Mesendoderm (in vitro differentiated cells): ENCODE results near the gene CCNY.

ENCODE experiments used
- DNase-seq: peaks from one replicate; pipeline ENCODE4 v3.0.0; 2013
- H2AK5ac ChIP-seq: 2 replicates; pipeline ENCODE4 v1.6.1; 2013; ENCODE audit warnings: low read length, inconsistent platforms
- H2BK120ac ChIP-seq: 2 replicates; pipeline ENCODE4 v1.6.1; 2013; ENCODE audit warnings: low read depth, mild to moderate bottlenecking, low read length, moderate library complexity, mixed read lengths
- H2BK15ac ChIP-seq: replicated peaks from 2 replicates; pipeline ENCODE4 v1.6.1; 2013; ENCODE audit warnings: low read depth, mild to moderate bottlenecking, moderate library complexity
- H2BK5ac ChIP-seq: 2 replicates; pipeline ENCODE4 v1.6.1; 2013; ENCODE audit warnings: low read length, inconsistent platforms
- H3K18ac ChIP-seq: 2 replicates; pipeline ENCODE4 v1.6.1; 2013; ENCODE audit warnings: mild to moderate bottlenecking, low read length, mixed read lengths
- H3K23ac ChIP-seq: one replicate; pipeline ENCODE4 v1.6.1; 2013; ENCODE audit warnings: low read length
- H3K27ac ChIP-seq: 2 replicates; pipeline ENCODE4 v1.5.1; 2013; ENCODE audit warnings: low read depth, mild to moderate bottlenecking, inconsistent platforms, low read length, moderate library complexity
- H3K27me3 ChIP-seq: 2 replicates; pipeline ENCODE4 v1.6.1; 2013; ENCODE audit warnings: low read length, control low read depth, mild to moderate bottlenecking, inconsistent platforms; ENCODE audit not compliant: insufficient read depth, poor library complexity
- H3K36me3 ChIP-seq: 2 replicates; pipeline ENCODE4 v1.6.1; 2013; ENCODE audit warnings: low read length, inconsistent platforms; ENCODE audit not compliant: control insufficient read depth, insufficient read depth
- H3K4ac ChIP-seq: one replicate; pipeline ENCODE4 v1.6.1; 2013; ENCODE audit warnings: low read depth, mild to moderate bottlenecking, low read length, moderate library complexity
- H3K4me1 ChIP-seq: 2 replicates; pipeline ENCODE4 v1.6.1; 2013; ENCODE audit warnings: low read depth, low read length, inconsistent platforms; ENCODE audit not compliant: control insufficient read depth
- H3K4me2 ChIP-seq: 2 replicates; pipeline ENCODE4 v1.6.1; 2013; ENCODE audit warnings: low read length
- H3K4me3 ChIP-seq: 2 replicates; pipeline ENCODE4 v1.5.1; 2013; ENCODE audit warnings: mild to moderate bottlenecking, low read length
- H3K56ac ChIP-seq: one replicate; pipeline ENCODE4 v1.6.1; 2013; ENCODE audit warnings: low read length
- H3K79me1 ChIP-seq: 2 replicates; pipeline ENCODE4 v1.6.1; 2013; ENCODE audit warnings: low read length, inconsistent platforms
- H3K79me2 ChIP-seq: 2 replicates; pipeline ENCODE4 v1.6.1; 2013; ENCODE audit warnings: mild to moderate bottlenecking, low read length; ENCODE audit not compliant: control insufficient read depth, insufficient read depth
- H3K9ac ChIP-seq: 2 replicates; pipeline ENCODE4 v1.6.1; 2013; ENCODE audit warnings: low read length, inconsistent platforms
- H4K5ac ChIP-seq: one replicate; pipeline ENCODE4 v1.6.1; 2013; ENCODE audit warnings: low read length
- H4K8ac ChIP-seq: one replicate; pipeline ENCODE4 v1.6.1; 2013; ENCODE audit warnings: low read depth, mild to moderate bottlenecking, control low read depth, low read length, moderate library complexity
- WGBS: extraction: QIAGEN DNeasy Blood & Tissue Kit; methylation state at CpG from one replicate; pipeline ENCODE4 v1.1.7; 2013; ENCODE audit warnings: low lambda C conversion rate, missing lambda C conversion rate; ENCODE audit not compliant: insufficient coverage; ENCODE audit errors: extremely low coverage; 5-methylcytosine and 5-hydroxymethylcytosine counted together

CCNY gene

GRCh38 chr10:35502692-35503091, 166.4 kb downstream of the CCNY start:
- no peaks in the 10 kb centered on the region for H3K79me2 ChIP-seq
- H3K18ac ChIP-seq, result no peak overlapping the region
- no peak overlapping the region for H4K5ac ChIP-seq
- no peak overlapping the region for H3K27ac ChIP-seq
- no peak overlapping the region for H3K4me3 ChIP-seq
- H3K4me1 ChIP-seq, result peaks cover 3% of the 10 kb centered on the region
- H3K9ac ChIP-seq, result no peak overlapping the region
- no peak overlapping the region for H3K23ac ChIP-seq
- no peak for DNase-seq
- H4K8ac ChIP-seq, result no peak overlapping the region
- no peak overlapping the region for H2AK5ac ChIP-seq
- no peak overlapping the region for H2BK15ac ChIP-seq
- no CpG with 5 or more reads among the region's 4 CpGs for WGBS
- no peaks in the 10 kb centered on the region for H3K36me3 ChIP-seq
- no peak overlapping the region for H2BK120ac ChIP-seq
- no peak overlapping the region for H3K4ac ChIP-seq
- H3K27me3 ChIP-seq, result no peaks in the 10 kb centered on the region
- no peak overlapping the region for H3K4me2 ChIP-seq
- H3K79me1 ChIP-seq, result peaks cover 12% of the 10 kb centered on the region
- no peak overlapping the region for H3K56ac ChIP-seq
- no peak overlapping the region for H2BK5ac ChIP-seq

GRCh38 chr10:35503578-35503977, 167.3 kb downstream of the CCNY start:
- Histone ChIP-seq H3K4ac (no peak overlapping the region), H3K23ac (no peak overlapping the region), H2BK5ac (no peak overlapping the region), H2BK15ac (no peak overlapping the region), H3K4me2 (no peak overlapping the region), H3K4me1 (peaks cover 3% of the 10 kb centered on the region), H3K36me3 (no peaks in the 10 kb centered on the region), H4K8ac (no peak overlapping the region), H3K56ac (no peak overlapping the region), H3K4me3 (no peak overlapping the region), H3K79me2 (no peaks in the 10 kb centered on the region), H3K18ac (no peak overlapping the region), H3K27ac (no peak overlapping the region), H2BK120ac (no peak overlapping the region), H2AK5ac (no peak overlapping the region), H3K27me3 (no peaks in the 10 kb centered on the region), H4K5ac (no peak overlapping the region), H3K9ac (no peak overlapping the region), H3K79me1 (peaks cover 11% of the 10 kb centered on the region)
- no CpG with 5 or more reads among the region's 5 CpGs for WGBS
- no peak for DNase-seq

DNA sequence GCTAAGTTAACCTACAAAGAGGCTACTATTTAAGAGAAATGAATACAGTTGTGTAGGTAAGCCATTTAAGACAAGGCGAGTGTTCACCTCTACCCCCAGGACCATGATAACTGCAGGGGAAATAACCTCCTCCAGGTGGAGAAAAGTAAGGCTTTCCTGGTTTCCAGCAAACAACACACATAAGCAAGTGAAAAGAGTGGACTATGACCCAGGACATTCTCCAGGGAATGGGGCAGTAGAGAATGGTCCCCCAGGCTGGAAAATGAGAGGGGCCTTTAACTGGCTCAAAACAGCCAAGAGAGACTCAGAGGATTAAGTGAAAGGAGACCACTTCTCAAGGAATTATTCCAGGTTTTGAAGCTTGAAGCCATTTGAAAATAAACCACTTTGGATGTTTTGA, 167.8 kb downstream of the CCNY start:
- H3K27ac ChIP-seq, result no peak overlapping the region
- H3K79me1 ChIP-seq, result peaks cover 11% of the 10 kb centered on the region
- no peaks in the 10 kb centered on the region for H3K79me2 ChIP-seq
- no peaks in the 10 kb centered on the region for H3K27me3 ChIP-seq
- no peak overlapping the region for H4K5ac ChIP-seq
- H3K4me2 ChIP-seq, result no peak overlapping the region
- H3K4me3 ChIP-seq, result no peak overlapping the region
- peaks cover 3% of the 10 kb centered on the region for H3K4me1 ChIP-seq
- no peak overlapping the region for H4K8ac ChIP-seq
- no CpG with 5 or more reads among the region's 1 CpG for WGBS
- H2BK120ac ChIP-seq, result no peak overlapping the region
- H2BK15ac ChIP-seq, result no peak overlapping the region
- no peak overlapping the region for H3K23ac ChIP-seq
- H3K4ac ChIP-seq, result no peak overlapping the region
- no peak overlapping the region for H3K56ac ChIP-seq
- H3K18ac ChIP-seq, result no peak overlapping the region
- H2AK5ac ChIP-seq, result no peak overlapping the region
- DNase-seq, result no peak
- no peaks in the 10 kb centered on the region for H3K36me3 ChIP-seq
- H2BK5ac ChIP-seq, result no peak overlapping the region
- H3K9ac ChIP-seq, result no peak overlapping the region

DNA sequence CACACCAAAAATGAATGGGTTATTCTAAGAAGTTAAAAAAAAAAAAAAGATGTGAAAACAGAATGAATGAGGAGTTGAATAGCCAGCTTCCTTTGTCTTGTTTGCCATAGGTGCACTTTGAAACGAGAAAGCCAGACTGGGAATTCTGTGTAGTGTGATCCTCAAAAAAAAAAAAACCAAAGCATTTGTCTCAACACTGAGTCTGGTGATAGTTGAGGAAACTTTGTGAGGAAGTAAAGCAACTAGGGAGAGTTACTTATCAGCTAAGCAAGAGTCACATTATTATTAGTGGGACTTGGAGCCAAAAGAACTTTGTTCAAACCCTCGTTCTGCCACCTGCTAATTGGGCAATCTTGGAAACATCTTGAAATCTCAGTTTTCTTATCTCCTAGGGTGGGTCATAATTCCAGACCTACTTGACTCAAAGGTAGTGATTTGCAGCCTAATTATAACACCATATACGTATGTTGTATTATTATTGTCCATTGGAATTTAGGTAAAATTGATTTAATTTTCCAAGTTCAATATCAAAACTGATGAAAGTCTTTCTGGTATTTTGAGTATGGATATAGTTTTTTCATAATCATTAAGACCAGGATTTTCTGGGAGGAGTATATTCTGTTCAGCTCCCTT, 169.0 kb downstream of the CCNY start:
- Histone ChIP-seq H3K56ac (no peak overlapping the region), H3K9ac (no peak overlapping the region), H3K4me1 (peaks cover 3% of the 10 kb centered on the region), H3K4me3 (no peak overlapping the region), H3K36me3 (no peaks in the 10 kb centered on the region), H3K27me3 (no peaks in the 10 kb centered on the region), H4K5ac (no peak overlapping the region), H3K4me2 (no peak overlapping the region), H2AK5ac (no peak overlapping the region), H4K8ac (no peak overlapping the region), H3K79me1 (peaks cover 6% of the 10 kb centered on the region), H3K27ac (no peak overlapping the region), H3K79me2 (no peaks in the 10 kb centered on the region), H3K18ac (no peak overlapping the region), H3K23ac (no peak overlapping the region), H2BK5ac (no peak overlapping the region), H2BK120ac (no peak overlapping the region), H2BK15ac (no peak overlapping the region), H3K4ac (no peak overlapping the region)
- no peak for DNase-seq
- no CpG with 5 or more reads among the region's 3 CpGs for WGBS

DNA sequence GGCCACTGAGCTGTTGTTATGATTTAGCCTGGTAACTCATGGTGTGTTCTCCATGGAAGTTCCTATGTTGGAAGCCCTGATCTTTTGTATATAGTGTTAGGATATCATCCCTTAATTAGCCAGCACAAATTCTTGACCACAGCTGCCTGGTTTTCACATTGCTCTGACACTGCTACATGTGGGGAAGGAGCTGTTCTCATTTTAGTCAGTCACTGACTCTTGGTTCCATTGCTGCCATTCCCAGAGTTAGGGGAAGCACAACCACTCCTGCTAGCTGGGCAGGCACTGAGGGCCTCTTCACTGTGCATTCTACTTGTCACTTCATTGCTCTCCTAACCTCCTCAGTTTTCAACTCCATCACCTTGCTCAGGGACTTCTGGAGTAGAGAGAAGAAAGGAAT, 170.4 kb downstream of the CCNY start:
- no peak overlapping the region for H3K18ac ChIP-seq
- H3K36me3 ChIP-seq, result no peaks in the 10 kb centered on the region
- H2BK120ac ChIP-seq, result no peak overlapping the region
- H3K79me1 ChIP-seq, result peaks cover 3% of the 10 kb centered on the region
- H2BK5ac ChIP-seq, result no peak overlapping the region
- no peak overlapping the region for H2AK5ac ChIP-seq
- H3K4me3 ChIP-seq, result no peak overlapping the region
- H4K5ac ChIP-seq, result no peak overlapping the region
- no peaks in the 10 kb centered on the region for H3K27me3 ChIP-seq
- H3K9ac ChIP-seq, result no peak overlapping the region
- H3K4me1 ChIP-seq, result peaks cover 3% of the 10 kb centered on the region
- H3K56ac ChIP-seq, result no peak overlapping the region
- H4K8ac ChIP-seq, result no peak overlapping the region
- DNase-seq, result no peak
- no peaks in the 10 kb centered on the region for H3K79me2 ChIP-seq
- no peak overlapping the region for H3K27ac ChIP-seq
- H2BK15ac ChIP-seq, result no peak overlapping the region
- H3K23ac ChIP-seq, result no peak overlapping the region
- H3K4ac ChIP-seq, result no peak overlapping the region
- H3K4me2 ChIP-seq, result no peak overlapping the region

- Histone ChIP-seq H3K79me1 (peaks cover 3% of the 10 kb centered on the region), H2BK15ac (no peak overlapping the region), H4K5ac (no peak overlapping the region), H3K4me3 (no peak overlapping the region), H3K9ac (no peak overlapping the region), H3K18ac (no peak overlapping the region), H3K23ac (no peak overlapping the region), H3K27me3 (no peaks in the 10 kb centered on the region), H2AK5ac (no peak overlapping the region), H2BK5ac (no peak overlapping the region), H2BK120ac (no peak overlapping the region), H3K4me1 (peaks cover 3% of the 10 kb centered on the region), H3K79me2 (no peaks in the 10 kb centered on the region), H3K27ac (no peak overlapping the region), H3K4ac (no peak overlapping the region), H3K36me3 (no peaks in the 10 kb centered on the region), H3K56ac (no peak overlapping the region), H3K4me2 (no peak overlapping the region), H4K8ac (no peak overlapping the region)
- no peak for DNase-seq
- whole genome bisulfite sequencing, result no CpG with 5 or more reads among the region's 8 CpGs
These were observed 171.3 kb downstream of the CCNY start for GRCh38 chr10:35507519-35508109.
